ENCODE data around the gene FES.

GRCh38 chr15:90902040-90902839 is 17.9 kb downstream of the FES start:
- TF ChIP-seq EZH2phosphoT487 (IDR thresholded peaks at IDR 0.05; ENCODE audit: insufficient read depth, low read depth) (no peak), EZH2 (IDR thresholded peaks at IDR 0.05; ENCODE audit: insufficient read depth, poor library complexity, severe bottlenecking) (no peak)
